Measurements from ENCODE around the gene ARF4. TPM values are rescaled to one million over a fixed set of nuclear protein-coding genes. Genes with fewer than 3 reads are reported as not detected.
A peak's percentile ranks its signal among the peaks of the same experiment; 100 is the strongest.

ARF4 gene
- total and polyA plus RNA-seq, 7 donors, result 37.7 to 127 (median 54.3) TPM

DNA sequence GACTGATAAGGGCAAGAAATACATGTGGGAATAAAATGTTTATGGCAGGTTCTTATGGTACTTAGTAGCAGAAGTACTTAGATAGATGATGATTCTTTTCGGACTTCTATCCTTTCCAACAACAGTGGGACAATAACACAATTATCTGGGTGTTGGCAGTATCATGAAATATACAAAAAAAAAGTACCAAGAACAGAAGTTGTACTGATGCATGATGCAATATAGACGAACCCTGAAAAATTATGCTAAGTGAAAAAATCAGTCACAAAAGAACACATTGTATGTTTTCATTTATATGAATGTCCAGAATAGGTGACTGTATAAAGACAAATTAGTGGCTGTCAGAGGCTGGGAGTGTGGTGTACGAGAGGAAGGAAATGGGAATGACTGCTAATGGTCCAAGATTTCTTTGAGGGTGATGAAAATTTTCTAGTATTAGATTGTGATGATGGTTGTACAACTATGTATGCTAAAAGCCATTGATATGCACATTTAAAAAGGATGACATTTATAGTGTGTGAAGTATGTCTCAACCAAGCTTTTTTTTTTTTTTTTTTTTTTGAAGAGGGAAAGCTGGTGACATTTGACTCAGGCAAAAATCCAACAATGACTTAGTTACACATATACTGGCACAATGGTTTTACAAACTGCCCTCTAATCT is 21.0 kb downstream of the ARF4 start:
- DNase-seq, result no peak
- intact Hi-C loops (cut with DNase I), result no loop called here
- peak in 1 of 4 donors; percentile 57 for ATAC-seq
- peaks cover 3 to 97% of the 10 kb centered on the region in 2 donors for H3K36me3 ChIP-seq (ENCODE audit: insufficient read depth in 1 of 2, low read depth in 1 of 2)
- no peaks in the 10 kb centered on the region for H3K27me3 ChIP-seq (ENCODE audit: insufficient read depth in 3 of 3, low read length in 2 of 3)
- TF ChIP-seq CTCF (IDR thresholded peaks at IDR 0.05), result no peak
- no peaks in the 10 kb centered on the region for H3K4me1 ChIP-seq
- no peak overlapping the region for H3K27ac ChIP-seq
- WGBS, 3 donors, result 58 to 76% (median 59%) methylated on average over 3 of the region's 3 CpGs
- no peaks in the 10 kb centered on the region for H3K9me3 ChIP-seq
- H3K4me3 ChIP-seq, result no peak overlapping the region

- WGBS, 3 donors, result 69 to 75% (median 73%) methylated on average over 3 of the region's 3 CpGs
- Histone ChIP-seq H3K27ac (no peak overlapping the region), H3K9me3 (no peaks in the 10 kb centered on the region), H3K27me3 (ENCODE audit: insufficient read depth in 3 of 3, low read length in 2 of 3) (no peaks in the 10 kb centered on the region), H3K4me3 (no peak overlapping the region), H3K36me3 (ENCODE audit: insufficient read depth in 1 of 2, low read depth in 1 of 2) (peaks cover 3 to 94% of the 10 kb centered on the region in 2 donors), H3K4me1 (no peaks in the 10 kb centered on the region)
- no peak for TF ChIP-seq CTCF (IDR thresholded peaks at IDR 0.05)
- no peak for ATAC-seq
- no peak for DNase-seq
- intact Hi-C loops (cut with DNase I), result no loop called here
These were observed 25.0 kb downstream of the ARF4 start for GRCh38 chr3:57572096-57572495.

DNA sequence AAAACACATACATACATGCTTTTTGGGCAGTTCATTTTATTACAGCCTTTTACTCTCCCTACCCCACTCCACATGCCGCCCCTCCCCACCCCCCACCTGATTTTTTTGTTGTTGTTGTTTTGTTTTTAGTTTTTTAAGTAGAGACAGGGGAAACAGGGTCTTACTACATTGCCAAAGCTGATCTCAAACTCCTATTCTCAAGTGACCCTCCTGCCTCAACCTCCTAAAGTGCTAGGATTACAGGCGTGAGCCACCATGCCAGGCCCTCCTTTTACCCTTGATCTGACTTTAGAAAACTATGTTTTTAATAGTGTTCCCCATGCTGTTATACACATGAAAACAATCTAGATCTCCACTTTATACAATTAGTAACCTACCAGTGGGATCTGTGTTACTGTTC is 26.3 kb downstream of the ARF4 start:
- WGBS, 3 donors, result 96 to 98% (median 97%) methylated on average over 2 of the region's 2 CpGs
- Histone ChIP-seq H3K4me1 (no peaks in the 10 kb centered on the region), H3K36me3 (ENCODE audit: insufficient read depth in 1 of 2, low read depth in 1 of 2) (peaks cover 3 to 95% of the 10 kb centered on the region in 2 donors), H3K4me3 (no peak overlapping the region), H3K27ac (no peak overlapping the region), H3K9me3 (no peaks in the 10 kb centered on the region), H3K27me3 (ENCODE audit: insufficient read depth in 3 of 3, low read length in 2 of 3) (no peaks in the 10 kb centered on the region)
- intact Hi-C loops (cut with DNase I), result no loop called here
- TF ChIP-seq CTCF (IDR thresholded peaks at IDR 0.05), result no peak
- no peak for ATAC-seq
- no peak for DNase-seq

- Histone ChIP-seq H3K9me3 (no peaks in the 10 kb centered on the region), H3K27me3 (ENCODE audit: insufficient read depth in 3 of 3, low read length in 2 of 3) (no peaks in the 10 kb centered on the region), H3K36me3 (ENCODE audit: insufficient read depth in 1 of 2, low read depth in 1 of 2) (peaks cover 1 to 95% of the 10 kb centered on the region in 2 donors), H3K27ac (no peak overlapping the region), H3K4me1 (no peaks in the 10 kb centered on the region), H3K4me3 (no peak overlapping the region)
- no peak for ATAC-seq
- no peak for TF ChIP-seq CTCF (IDR thresholded peaks at IDR 0.05)
- 92 to 94% (median 93%) methylated on average over 5 of the region's 6 CpGs for WGBS, 3 donors
- intact Hi-C loops (cut with DNase I), result no loop called here
- DNase-seq, result no peak
These were observed 27.2 kb downstream of the ARF4 start for GRCh38 chr3:57569859-57570450.

Data from psoas muscle (tissue), 8 donors.